Stomach (tissue), 4 donors: ENCODE results near the gene ZDHHC20.

ENCODE experiments used
- EP300 ChIP-seq: sonication (generic); formaldehyde crosslinking; IDR thresholded peaks from one replicate; pipeline ENCODE4 v1.6.1; 2017; ENCODE audit warnings: antibody characterized with exemption
- POLR2A ChIP-seq, 4 donors: fragments of 450-650 bp; IDR thresholded peaks; one replicate each; pipeline ENCODE4 v1.6.1; 2016; ENCODE audit warnings: antibody characterized with exemption in 4 of 4, control low read depth in 2 of 4, mild to moderate bottlenecking in 1 of 4, moderate library complexity in 1 of 4
- POLR2AphosphoS5 ChIP-seq, 3 donors: sonication (generic); formaldehyde crosslinking; IDR thresholded peaks; one replicate each; pipeline ENCODE4 v1.6.1; 2016; ENCODE audit warnings: antibody characterized with exemption in 3 of 3
- TF ChIP-seq, protein P1 (sequence below), 7 experiments: fragments of 450-650 bp in 4 of 7; fragments of 200-600 bp in 3 of 7; sonication (generic) in 3 of 7; IDR thresholded peaks; one replicate each; pipeline ENCODE4 v1.5.1; 2016 to 2019; ENCODE audit warnings: antibody characterized with exemption in 7 of 7, control low read depth in 2 of 7, mild to moderate bottlenecking in 1 of 7

DNA sequence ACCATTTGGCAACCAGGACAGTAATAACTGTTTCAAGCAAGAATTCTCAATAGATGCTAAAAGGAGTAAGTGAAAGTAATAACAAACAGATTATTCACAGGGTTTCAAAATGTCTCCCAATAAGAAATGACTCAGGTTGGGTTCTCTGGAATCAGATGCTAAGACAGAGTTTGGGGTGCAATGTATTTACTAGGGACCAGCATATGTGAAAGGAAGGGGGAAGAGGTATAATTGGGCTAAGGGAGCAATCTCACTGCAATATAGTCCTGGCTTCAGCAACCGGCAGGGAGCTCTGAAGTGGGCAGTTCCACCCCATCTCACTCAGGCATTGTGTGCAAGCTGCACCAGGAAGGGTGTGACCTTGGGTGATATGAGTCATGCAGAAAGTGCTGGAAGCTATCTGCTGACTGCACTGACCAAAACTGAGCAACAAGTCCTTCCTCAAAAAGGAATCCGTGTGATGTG lies 23.4 kb downstream of the ZDHHC20 start:
- TF ChIP-seq POLR2A (IDR thresholded peaks at IDR 0.05) (no peak), POLR2AphosphoS5 (IDR thresholded peaks at IDR 0.05) (peak in 2 of 3 donors; percentile 74 to 87), EP300 (no peak)
- TF ChIP-seq, protein P1, sequence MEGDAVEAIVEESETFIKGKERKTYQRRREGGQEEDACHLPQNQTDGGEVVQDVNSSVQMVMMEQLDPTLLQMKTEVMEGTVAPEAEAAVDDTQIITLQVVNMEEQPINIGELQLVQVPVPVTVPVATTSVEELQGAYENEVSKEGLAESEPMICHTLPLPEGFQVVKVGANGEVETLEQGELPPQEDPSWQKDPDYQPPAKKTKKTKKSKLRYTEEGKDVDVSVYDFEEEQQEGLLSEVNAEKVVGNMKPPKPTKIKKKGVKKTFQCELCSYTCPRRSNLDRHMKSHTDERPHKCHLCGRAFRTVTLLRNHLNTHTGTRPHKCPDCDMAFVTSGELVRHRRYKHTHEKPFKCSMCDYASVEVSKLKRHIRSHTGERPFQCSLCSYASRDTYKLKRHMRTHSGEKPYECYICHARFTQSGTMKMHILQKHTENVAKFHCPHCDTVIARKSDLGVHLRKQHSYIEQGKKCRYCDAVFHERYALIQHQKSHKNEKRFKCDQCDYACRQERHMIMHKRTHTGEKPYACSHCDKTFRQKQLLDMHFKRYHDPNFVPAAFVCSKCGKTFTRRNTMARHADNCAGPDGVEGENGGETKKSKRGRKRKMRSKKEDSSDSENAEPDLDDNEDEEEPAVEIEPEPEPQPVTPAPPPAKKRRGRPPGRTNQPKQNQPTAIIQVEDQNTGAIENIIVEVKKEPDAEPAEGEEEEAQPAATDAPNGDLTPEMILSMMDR (IDR thresholded peaks at IDR 0.05): no peak
